HepG2 (cell line): ENCODE measurements around the gene ITGA2. TPM values are rescaled to one million over a fixed set of nuclear protein-coding genes. Genes with fewer than 3 reads are reported as not detected.
A peak's percentile ranks its signal among the peaks of the same experiment; 100 is the strongest.

ENCODE experiments used
- DZIP1 ChIP-seq: sonication (generic); formaldehyde crosslinking; IDR thresholded peaks from 2 replicates; pipeline ENCODE4 v1.5.0; 2020; ENCODE audit warnings: mild to moderate bottlenecking, missing genetic modification reagents
- LBX2 ChIP-seq: sonication (generic); formaldehyde crosslinking; IDR thresholded peaks from 2 replicates; pipeline ENCODE4 v1.5.0; 2020; ENCODE audit warnings: missing genetic modification reagents, mild to moderate bottlenecking, borderline replicate concordance
- NONO ChIP-seq, 2 experiments: fragments of 450-650 bp in 1 of 2; sonication (generic) in 1 of 2; formaldehyde crosslinking in 1 of 2; IDR thresholded peaks in 1 of 2; conservative IDR thresholded peaks in 1 of 2; 2 replicates each; pipeline versions ENCODE4 v1.6.1 to v1.8.0; 2017 to 2022; ENCODE audit warnings: mild to moderate bottlenecking in 1 of 2, missing genetic modification reagents in 1 of 2, moderate library complexity in 1 of 2
- PREB ChIP-seq: sonication (generic); formaldehyde crosslinking; IDR thresholded peaks from 2 replicates; pipeline ENCODE4 v1.4.0; 2020; ENCODE audit warnings: missing genetic modification reagents
- PTBP1 ChIP-seq: fragments of 200-400 bp; formaldehyde crosslinking; IDR thresholded peaks from 2 replicates; pipeline ENCODE4 v1.6.1; 2018; ENCODE audit warnings: low read length, low read depth; ENCODE audit not compliant: poor library complexity, severe bottlenecking
- TFDP2 ChIP-seq: sonication (generic); formaldehyde crosslinking; IDR thresholded peaks from 2 replicates; pipeline ENCODE4 v1.4.0; 2020; ENCODE audit warnings: missing genetic modification reagents
- TRIM24 ChIP-seq: sonication (generic); formaldehyde crosslinking; IDR thresholded peaks from 2 replicates; pipeline ENCODE4 v1.8.0; 2022; ENCODE audit warnings: mild to moderate bottlenecking, missing genetic modification reagents
- U2AF2 ChIP-seq: fragments of 200-400 bp; formaldehyde crosslinking; IDR thresholded peaks from 2 replicates; pipeline ENCODE4 v1.6.1; 2017; ENCODE audit warnings: low read depth, mild to moderate bottlenecking, low read length
- ZKSCAN5 ChIP-seq: sonication (generic); formaldehyde crosslinking; IDR thresholded peaks from 2 replicates; pipeline ENCODE4 v1.5.1; 2020; ENCODE audit warnings: mild to moderate bottlenecking, missing genetic modification reagents
- ZNF256 ChIP-seq: sonication (generic); formaldehyde crosslinking; conservative IDR thresholded peaks from 2 replicates; pipeline ENCODE4 v1.4.0; 2020; ENCODE audit warnings: missing genetic modification reagents
- ZNF260 ChIP-seq: sonication (generic); formaldehyde crosslinking; IDR thresholded peaks from 2 replicates; pipeline ENCODE4 v1.4.0; 2020; ENCODE audit warnings: missing genetic modification reagents, low read depth, mild to moderate bottlenecking, borderline replicate concordance
- ZNF280D ChIP-seq: sonication (generic); formaldehyde crosslinking; IDR thresholded peaks from 2 replicates; pipeline ENCODE4 v1.5.1; 2020; ENCODE audit warnings: mild to moderate bottlenecking, missing genetic modification reagents
- ZNF432 ChIP-seq: sonication (generic); formaldehyde crosslinking; IDR thresholded peaks from 2 replicates; pipeline ENCODE4 v1.5.0; 2020; ENCODE audit warnings: missing genetic modification reagents, mild to moderate bottlenecking, borderline replicate concordance
- ZNF747 ChIP-seq: sonication (generic); formaldehyde crosslinking; IDR thresholded peaks from 2 replicates; pipeline ENCODE4 v1.8.1; 2023; ENCODE audit warnings: missing genetic modification reagents, mild to moderate bottlenecking, borderline replicate concordance
- ZNF883 ChIP-seq: sonication (generic); formaldehyde crosslinking; IDR thresholded peaks from 2 replicates; pipeline ENCODE4 v1.5.1; 2020; ENCODE audit warnings: mild to moderate bottlenecking, missing genetic modification reagents; ENCODE audit errors: not compliant biosample characterization
- polyA plus RNA-seq, 8 experiments: library from polyadenylated mRNA; depleted of rRNA in 3 of 8; stranded (reverse) in 7 of 8; unstranded in 1 of 8; fragments of >200 nt; fragmentation: Illumina TruSeq in 4 of 8; extraction: Trizol in 4 of 8; gene quantifications; 2 replicates each; pipeline versions ENCODE4 v1.2.1 to v1.2.3, GENCODE V29; 2011 to 2016; ENCODE audit warnings: low read depth in 4 of 8, missing spikeins in 1 of 8, mixed read lengths in 1 of 8; ENCODE audit not compliant: insufficient read depth in 1 of 8
- total RNA-seq, 5 experiments: library from RNA; depleted of rRNA; stranded (reverse); fragments of >200 nt; fragmentation: Illumina TruSeq; extraction: Trizol; gene quantifications; 2 replicates each; pipeline ENCODE4 v1.2.3, GENCODE V29; 2016; ENCODE audit warnings: low read depth in 1 of 5
- TF ChIP-seq, protein P1 (sequence below): sonication (generic); formaldehyde crosslinking; IDR thresholded peaks from 2 replicates; pipeline ENCODE4 v1.4.0; 2020; ENCODE audit warnings: mild to moderate bottlenecking, missing genetic modification reagents

ITGA2 gene
- total and polyA plus RNA-seq, 2 of the 13 experiments (the other 11 are each of a cell fraction or from before 2014, with no cell fraction given): 15.8 to 58.3 TPM

GRCh38 chr5:53109443-53110127 lies 120.4 kb downstream of the ITGA2 start, which contains the start of gene MOCS2 (continued):
- TF ChIP-seq PREB (CRISPR knock-in tag) (no peak), TFDP2 (CRISPR knock-in tag) (no peak; the same call in 1 of the 2 replicates), U2AF2 (no peak), ZNF432 (no peak), LBX2 (CRISPR knock-in tag) (no peak), ZNF260 (CRISPR knock-in tag) (no peak), ZKSCAN5 (CRISPR knock-in tag) (no peak), PTBP1 (no peak), DZIP1 (no peak), TRIM24 (CRISPR knock-in tag) (no peak), ZNF256 (CRISPR knock-in tag) (0 out of 2 replicates have a peak, but pooled peaks have one; percentile 71), ZNF883 (peak; percentile 50), ZNF280D (CRISPR knock-in tag) (no peak), NONO (IDR thresholded peaks at IDR 0.05) (no peak), NONO (CRISPR knock-in tag; conservative IDR thresholded peaks at IDR 0.05) (peak; percentile 75; the same call in 1 of the 2 replicates), ZNF747 (0 out of 2 replicates have a peak, but pooled peaks have one; percentile 4)
- TF ChIP-seq, protein P1, sequence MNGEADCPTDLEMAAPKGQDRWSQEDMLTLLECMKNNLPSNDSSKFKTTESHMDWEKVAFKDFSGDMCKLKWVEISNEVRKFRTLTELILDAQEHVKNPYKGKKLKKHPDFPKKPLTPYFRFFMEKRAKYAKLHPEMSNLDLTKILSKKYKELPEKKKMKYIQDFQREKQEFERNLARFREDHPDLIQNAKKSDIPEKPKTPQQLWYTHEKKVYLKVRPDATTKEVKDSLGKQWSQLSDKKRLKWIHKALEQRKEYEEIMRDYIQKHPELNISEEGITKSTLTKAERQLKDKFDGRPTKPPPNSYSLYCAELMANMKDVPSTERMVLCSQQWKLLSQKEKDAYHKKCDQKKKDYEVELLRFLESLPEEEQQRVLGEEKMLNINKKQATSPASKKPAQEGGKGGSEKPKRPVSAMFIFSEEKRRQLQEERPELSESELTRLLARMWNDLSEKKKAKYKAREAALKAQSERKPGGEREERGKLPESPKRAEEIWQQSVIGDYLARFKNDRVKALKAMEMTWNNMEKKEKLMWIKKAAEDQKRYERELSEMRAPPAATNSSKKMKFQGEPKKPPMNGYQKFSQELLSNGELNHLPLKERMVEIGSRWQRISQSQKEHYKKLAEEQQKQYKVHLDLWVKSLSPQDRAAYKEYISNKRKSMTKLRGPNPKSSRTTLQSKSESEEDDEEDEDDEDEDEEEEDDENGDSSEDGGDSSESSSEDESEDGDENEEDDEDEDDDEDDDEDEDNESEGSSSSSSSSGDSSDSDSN (CRISPR knock-in tag): peak; percentile 64
